Caco-2 (cell line): ENCODE results near the gene YLPM1. TPM values are rescaled to one million over a fixed set of nuclear protein-coding genes. Genes with fewer than 3 reads are reported as not detected.

Experiments used
- BruUV-seq: library from RNA; stranded (reverse); fragments of 400-500 nt; replicated peaks from 2 replicates; lab custom pipeline; 2021; lab: Mats Ljungman, UMichigan
- CTCF ChIA-PET: fragments of 300-600 bp; sonication (Branson Sonifier 250); formaldehyde crosslinking; loops from one replicate; lab custom pipeline; 2022; ENCODE audit warnings: antibody characterized with exemption; lab: Charles Lee
- POLR2A ChIA-PET: fragments of 300-600 bp; sonication (Branson Sonifier 250); formaldehyde crosslinking; loops from one replicate; lab custom pipeline; 2022; ENCODE audit warnings: antibody characterized with exemption; lab: Charles Lee
- DNase-seq, 2 experiments: peaks; one replicate each; pipeline versions ENCODE4 v3.0.0 to v3.0.0-alpha.2; 2020 to 2022
- H3K27me3 ChIP-seq: replicated peaks from 2 replicates; pipeline ENCODE4 v1.6.0; 2011; ENCODE audit warnings: low read length; ENCODE audit not compliant: control insufficient read depth, insufficient read depth
- H3K36me3 ChIP-seq: 2 replicates; pipeline ENCODE4 v1.5.1; 2011; ENCODE audit warnings: low read length; ENCODE audit not compliant: control insufficient read depth, insufficient read depth
- H3K4me1 ChIP-seq: fragments of 250-450 bp; sonication (Bioruptor Pico); 2 replicates; pipeline ENCODE4 v1.5.1; 2020; ENCODE audit warnings: mild to moderate bottlenecking
- H3K4me3 ChIP-seq: 2 replicates; pipeline ENCODE4 v1.5.1; 2011; ENCODE audit warnings: low read depth, mild to moderate bottlenecking, control low read depth, low read length
- H3K9me3 ChIP-seq: fragments of 250-450 bp; sonication (Bioruptor Pico); 2 replicates; pipeline ENCODE4 v1.5.1; 2020; ENCODE audit warnings: mild to moderate bottlenecking, moderate library complexity
- H3K27ac Mint-ChIP-seq: one replicate; pipeline ENCODE4 v1.8.0; 2022; ENCODE audit warnings: mixed read lengths; ENCODE audit not compliant: unreplicated experiment
- H3K27me3 Mint-ChIP-seq: one replicate; pipeline ENCODE4 v1.8.0; 2022; ENCODE audit warnings: mixed read lengths; ENCODE audit not compliant: insufficient read depth, unreplicated experiment
- H3K36me3 Mint-ChIP-seq: one replicate; pipeline ENCODE4 v1.8.0; 2022; ENCODE audit warnings: mild to moderate bottlenecking, mixed read lengths; ENCODE audit not compliant: insufficient read depth, unreplicated experiment
- H3K4me1 Mint-ChIP-seq: one replicate; pipeline ENCODE4 v1.8.0; 2022; ENCODE audit warnings: low read depth, mixed read lengths; ENCODE audit not compliant: unreplicated experiment
- H3K4me3 Mint-ChIP-seq: one replicate; pipeline ENCODE4 v1.8.0; 2022; ENCODE audit warnings: mild to moderate bottlenecking, moderate library complexity, mixed read lengths; ENCODE audit not compliant: unreplicated experiment
- H3K9me3 Mint-ChIP-seq: one replicate; pipeline ENCODE4 v1.8.0; 2022; ENCODE audit warnings: mixed read lengths; ENCODE audit not compliant: unreplicated experiment
- intact Hi-C: fragments of 100-400 bp; cut with micrococcal nuclease; formaldehyde crosslinking; loops from one replicate; pipeline ENCODE4 v1.10.0; 2022; ENCODE audit not compliant: unreplicated experiment
- total RNA-seq: library from RNA; stranded (reverse); gene quantifications from 2 replicates; pipeline ENCODE4 v1.2.3, GENCODE V29; 2022
- TF ChIP-seq, protein P1 (sequence below), 2 experiments: fragments of 200-600 bp in 1 of 2; IDR thresholded peaks; 1 replicate in 1 of 2; 2 replicates in 1 of 2; pipeline versions ENCODE4 v1.5.1 to v1.8.0; 2011 to 2022; ENCODE audit warnings: antibody characterized with exemption in 1 of 2, control low read depth in 1 of 2, inconsistent platforms in 1 of 2, low read depth in 1 of 2, low read length in 1 of 2, mild to moderate bottlenecking in 1 of 2, moderate library complexity in 1 of 2; ENCODE audit not compliant: insufficient read depth in 1 of 2, severe bottlenecking in 1 of 2, unreplicated experiment in 1 of 2

YLPM1 gene
- total RNA-seq, 1 experiment from 2014 or later: 65.0 TPM

DNA sequence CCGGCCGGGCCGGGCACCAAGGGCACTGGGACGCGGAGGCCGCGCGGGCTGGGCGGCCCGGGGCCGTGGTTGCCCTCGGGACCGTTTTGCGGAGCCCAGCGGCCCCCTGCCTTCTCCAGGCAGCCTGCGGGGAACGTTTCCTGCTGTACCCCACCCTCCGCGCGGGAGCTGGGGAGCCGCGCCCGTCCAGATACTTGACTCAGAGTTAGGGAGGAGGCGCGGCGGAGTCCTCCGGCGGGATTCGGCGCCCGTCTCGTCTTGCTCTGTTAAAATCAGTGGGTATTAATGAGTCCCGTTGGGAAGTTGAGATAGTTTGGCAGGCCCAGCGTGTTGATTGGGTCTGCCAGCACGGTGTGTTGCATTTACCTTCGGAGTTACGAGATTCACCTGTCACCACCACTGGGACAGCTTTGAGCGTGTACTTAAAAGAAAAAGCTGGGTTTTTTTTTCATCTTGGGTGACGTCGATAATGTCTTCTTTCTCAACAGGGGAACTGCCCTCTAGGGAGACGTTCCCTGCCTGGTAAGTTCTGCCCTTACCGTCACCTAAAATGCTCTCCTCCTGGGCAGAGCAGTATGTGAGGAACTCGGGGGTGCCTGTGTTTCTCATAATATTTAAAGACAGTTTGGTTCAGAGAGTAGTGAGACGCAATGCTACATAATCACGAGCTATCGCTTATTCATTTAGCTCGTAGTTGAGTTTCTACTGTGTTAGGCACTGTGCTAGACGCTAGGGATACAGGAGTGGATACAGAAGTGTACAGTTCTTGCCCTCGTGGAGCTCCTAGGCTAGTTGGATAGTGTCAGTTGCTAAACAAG is 119.2 kb downstream of the YLPM1 start:
- H3K9me3 ChIP-seq: no peaks in the 10 kb centered on the region
- H3K36me3 ChIP-seq: no peaks in the 10 kb centered on the region; the same call in 1 of the 2 replicates
- ChIA-PET CTCF (interaction anchor here (0.8 kb wide), 1 partner anchor 21 kb away, joined by 3 read pairs; no protein-coding TSS in a partner anchor), POLR2A (interaction anchor here (0.5 to 0.6 kb wide), 2 partner anchors 14 to 271 kb away, joined by 3 read pairs; no protein-coding TSS in a partner anchor)
- no peak for DNase-seq
- H3K4me3 ChIP-seq: peak overlapping the region; percentile 93
- intact Hi-C loops: no loop called here
- Mint-ChIP-seq H3K36me3 (peaks cover 25% of the 10 kb centered on the region), H3K4me3 (peak overlapping the region; percentile 95), H3K9me3 (no peaks in the 10 kb centered on the region), H3K27ac (peak overlapping the region; percentile 91), H3K27me3 (no peaks in the 10 kb centered on the region), H3K4me1 (peaks cover 44% of the 10 kb centered on the region)
- TF ChIP-seq, protein P1, sequence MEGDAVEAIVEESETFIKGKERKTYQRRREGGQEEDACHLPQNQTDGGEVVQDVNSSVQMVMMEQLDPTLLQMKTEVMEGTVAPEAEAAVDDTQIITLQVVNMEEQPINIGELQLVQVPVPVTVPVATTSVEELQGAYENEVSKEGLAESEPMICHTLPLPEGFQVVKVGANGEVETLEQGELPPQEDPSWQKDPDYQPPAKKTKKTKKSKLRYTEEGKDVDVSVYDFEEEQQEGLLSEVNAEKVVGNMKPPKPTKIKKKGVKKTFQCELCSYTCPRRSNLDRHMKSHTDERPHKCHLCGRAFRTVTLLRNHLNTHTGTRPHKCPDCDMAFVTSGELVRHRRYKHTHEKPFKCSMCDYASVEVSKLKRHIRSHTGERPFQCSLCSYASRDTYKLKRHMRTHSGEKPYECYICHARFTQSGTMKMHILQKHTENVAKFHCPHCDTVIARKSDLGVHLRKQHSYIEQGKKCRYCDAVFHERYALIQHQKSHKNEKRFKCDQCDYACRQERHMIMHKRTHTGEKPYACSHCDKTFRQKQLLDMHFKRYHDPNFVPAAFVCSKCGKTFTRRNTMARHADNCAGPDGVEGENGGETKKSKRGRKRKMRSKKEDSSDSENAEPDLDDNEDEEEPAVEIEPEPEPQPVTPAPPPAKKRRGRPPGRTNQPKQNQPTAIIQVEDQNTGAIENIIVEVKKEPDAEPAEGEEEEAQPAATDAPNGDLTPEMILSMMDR (IDR thresholded peaks at IDR 0.05; ENCODE audit: insufficient read depth in 1 of 2, low read depth in 1 of 2, low read length in 1 of 2, severe bottlenecking in 1 of 2, unreplicated experiment in 1 of 2): no peak
- peaks cover 19% of the 10 kb centered on the region for H3K4me1 ChIP-seq
- H3K27me3 ChIP-seq: no peaks in the 10 kb centered on the region
- BruUV-seq: TSS peak; percentile 30

Other genes starting within 250 kb of the YLPM1 start
- 0.86 and 1.0 TPM in 2 replicates for gene LTBP2, start 151.1 kb upstream of the YLPM1 start, total RNA-seq
- 38.0 and 41.5 TPM in 2 replicates for gene AREL1, start 50.2 kb upstream of the YLPM1 start, total RNA-seq
- gene FCF1, start 50.2 kb upstream of the YLPM1 start, total RNA-seq: 58.3 and 62.5 TPM in 2 replicates
- gene PROX2, start 112.8 kb downstream of the YLPM1 start, total RNA-seq: not detected in 2 replicates
- 81.4 and 88.1 TPM in 2 replicates for gene DLST, start 118.6 kb downstream of the YLPM1 start, total RNA-seq
- 6.8 and 9.8 TPM in 2 replicates for gene RPS6KL1, start 159.9 kb downstream of the YLPM1 start, total RNA-seq
- gene PGF, start 192.3 kb downstream of the YLPM1 start, total RNA-seq: 8.9 and 9.1 TPM in 2 replicates
- gene EIF2B2, start 239.6 kb downstream of the YLPM1 start, total RNA-seq: 48.8 and 54.4 TPM in 2 replicates